Kidney (tissue), 14 donors: ENCODE measurements around the gene TMEM61. TPM values are rescaled to one million over a fixed set of nuclear protein-coding genes. Genes with fewer than 3 reads are reported as not detected.

ENCODE experiments used
- DNase-seq, 5 donors: peaks; one replicate each; pipeline ENCODE4 v3.0.0-alpha.2; 2013 to 2020
- FAIRE-seq: peaks from 2 replicates; lab custom pipeline; 2012; peaks lifted over from hg19 to GRCh38; lab: Jason Lieb, UNC
- H3K27ac ChIP-seq, 2 donors: one replicate each; pipeline ENCODE4 v1.7.0; 2013; ENCODE audit warnings: low read depth in 2 of 2, low read length in 2 of 2, inconsistent platforms in 1 of 2
- H3K27me3 ChIP-seq: one replicate; pipeline ENCODE4 v1.7.1; 2013; ENCODE audit warnings: low read length, inconsistent platforms; ENCODE audit not compliant: control insufficient read depth, insufficient read depth
- H3K36me3 ChIP-seq, 3 donors: one replicate each; pipeline versions ENCODE4 v1.7.0 to v1.7.1; 2013; ENCODE audit warnings: low read length in 3 of 3, control low read depth in 1 of 3, inconsistent platforms in 1 of 3; ENCODE audit not compliant: insufficient read depth in 3 of 3, control insufficient read depth in 2 of 3
- H3K4me1 ChIP-seq, 3 donors: one replicate each; pipeline versions ENCODE4 v1.7.0 to v1.7.1; 2013; ENCODE audit warnings: low read length in 3 of 3, inconsistent platforms in 1 of 3, low read depth in 1 of 3; ENCODE audit not compliant: control insufficient read depth in 2 of 3, insufficient read depth in 2 of 3
- H3K4me3 ChIP-seq, 3 donors: one replicate each; pipeline versions ENCODE4 v1.7.0 to v1.8.1; 2013; ENCODE audit warnings: low read length in 3 of 3, control low read depth in 1 of 3, inconsistent platforms in 1 of 3
- H3K9ac ChIP-seq, 3 donors: one replicate each; pipeline versions ENCODE4 v1.7.0 to v1.7.1; 2013; ENCODE audit warnings: low read length in 3 of 3, control low read depth in 1 of 3, inconsistent platforms in 1 of 3
- H3K9me3 ChIP-seq, 3 donors: one replicate each; pipeline versions ENCODE4 v1.7.0 to v1.7.1; 2013; ENCODE audit warnings: low read length in 3 of 3, control low read depth in 1 of 3, inconsistent platforms in 1 of 3; ENCODE audit not compliant: control insufficient read depth in 2 of 3, insufficient read depth in 1 of 3
- CTCF ChIP-seq: IDR thresholded peaks from 3 replicates; pipeline ENCODE4 v1.5.1; 2012; ENCODE audit warnings: mild to moderate bottlenecking, moderate library complexity, borderline replicate concordance; ENCODE audit not compliant: insufficient read depth; ENCODE audit errors: extremely low read depth
- intact Hi-C: fragments of 100-400 bp; cut with DNase I; formaldehyde crosslinking; loops from one replicate; pipeline ENCODE4 v1.11.1; 2022
- polyA plus RNA-seq: library from polyadenylated mRNA; stranded (reverse); fragments of 350-450 nt; fragmentation: Illumina TruSeq; extraction: RNeasy Lipid Tissue Mini Kit (QIAGEN cat#74804); gene quantifications from one replicate; pipeline ENCODE4 v1.2.3, GENCODE V29; 2014; ENCODE audit warnings: low read depth, low replicate concordance; ENCODE audit not compliant: insufficient read depth
- total RNA-seq: library from RNA; stranded (reverse); fragmentation: NEBNext Ultra II Directional; extraction: Animal tissue kit (Norgen Biotek cat#: 25700); gene quantifications from one replicate; pipeline ENCODE4 v1.2.1, GENCODE V29; 2021
- donor health status: control.
- donor health status: control.
- donor health status: control.
- donor health status: control.
- donor health status: control.
- donor health status: DM: yes; HTN: yes; CAD: no.
- donor health status: Normal renal cell carcinoma (clear cell type).

Gene TMEM61
- total and polyA plus RNA-seq, 2 donors from 2014 or later, result 7.0 to 42.7 TPM

GRCh38 chr1:55037733-55038551 is 57.5 kb downstream of the TMEM61 start:
- TF ChIP-seq CTCF, result no peak
- Histone ChIP-seq H3K9me3 (no peaks in the 10 kb centered on the region), H3K27ac (no peak overlapping the region), H3K4me3 (no peak overlapping the region), H3K4me1 (peaks cover 0 to 4% (median 0%) of the 10 kb centered on the region in 3 donors), H3K36me3 (no peaks in the 10 kb centered on the region), H3K27me3 (peaks cover 16% of the 10 kb centered on the region), H3K9ac (no peak overlapping the region)
- FAIRE-seq, result no peak
- intact Hi-C loops, result no loop called here
- no peak for DNase-seq

GRCh38 chr1:55038552-55038838 is 58.1 kb downstream of the TMEM61 start:
- Histone ChIP-seq H3K27me3 (peaks cover 16% of the 10 kb centered on the region), H3K36me3 (no peaks in the 10 kb centered on the region), H3K4me3 (no peak overlapping the region), H3K9ac (no peak overlapping the region), H3K4me1 (peaks cover 0 to 4% (median 0%) of the 10 kb centered on the region in 3 donors), H3K27ac (no peak overlapping the region), H3K9me3 (no peaks in the 10 kb centered on the region)
- intact Hi-C loops, result no loop called here
- no peak for TF ChIP-seq CTCF
- FAIRE-seq (no peak), DNase-seq (no peak)

GRCh38 chr1:55038974-55039341 is 58.5 kb downstream of the TMEM61 start:
- Histone ChIP-seq H3K27ac (no peak overlapping the region), H3K27me3 (peaks cover 16% of the 10 kb centered on the region), H3K4me1 (peaks cover 0 to 4% (median 0%) of the 10 kb centered on the region in 3 donors), H3K9me3 (no peaks in the 10 kb centered on the region), H3K9ac (no peak overlapping the region), H3K4me3 (no peak overlapping the region), H3K36me3 (no peaks in the 10 kb centered on the region)
- intact Hi-C loops, result no loop called here
- FAIRE-seq (no peak), DNase-seq (peak in 1 of 5 donors; percentile 7)
- TF ChIP-seq CTCF, result no peak
